ENCODE data around the gene HOXA1.

GRCh38 chr7:27106901-27107240, 11.1 kb upstream of the HOXA1 start:
- no peak for TF ChIP-seq SIN3A (IDR thresholded peaks at IDR 0.05; ENCODE audit: borderline replicate concordance, insufficient read depth, low read depth, low read length)
- no peak for TF ChIP-seq POLR2AphosphoS5 (IDR thresholded peaks at IDR 0.05; ENCODE audit: low read depth, low read length)
- no peak for TF ChIP-seq CTCF (IDR thresholded peaks at IDR 0.05)
- TF ChIP-seq REST (IDR thresholded peaks at IDR 0.05; ENCODE audit: insufficient read depth in 1 of 2, low read depth in 2 of 2, low read length in 1 of 2): no peak
